NCI-H446 (cell line): Measurements from ENCODE around the gene CWC27.

Experiments
- DNase-seq, 2 experiments: peaks; one replicate each; lab custom pipeline; 2025; lab: John Stamatoyannopoulos, UW

CWC27 gene, protein sequence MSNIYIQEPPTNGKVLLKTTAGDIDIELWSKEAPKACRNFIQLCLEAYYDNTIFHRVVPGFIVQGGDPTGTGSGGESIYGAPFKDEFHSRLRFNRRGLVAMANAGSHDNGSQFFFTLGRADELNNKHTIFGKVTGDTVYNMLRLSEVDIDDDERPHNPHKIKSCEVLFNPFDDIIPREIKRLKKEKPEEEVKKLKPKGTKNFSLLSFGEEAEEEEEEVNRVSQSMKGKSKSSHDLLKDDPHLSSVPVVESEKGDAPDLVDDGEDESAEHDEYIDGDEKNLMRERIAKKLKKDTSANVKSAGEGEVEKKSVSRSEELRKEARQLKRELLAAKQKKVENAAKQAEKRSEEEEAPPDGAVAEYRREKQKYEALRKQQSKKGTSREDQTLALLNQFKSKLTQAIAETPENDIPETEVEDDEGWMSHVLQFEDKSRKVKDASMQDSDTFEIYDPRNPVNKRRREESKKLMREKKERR

GRCh38 chr5:64768358-64769312 lies at the start of gene CWC27, which contains the start of gene SREK1IP1:
Gene CWC27 (plus strand): TSS chr5:64768930. CDS start chr5:64769147, 217 bp downstream.
Gene SREK1IP1 (minus strand): TSS chr5:64768691. CDS start chr5:64768517, 174 bp downstream.
- DNase-seq, result peak; percentile 80 to 90

DNA sequence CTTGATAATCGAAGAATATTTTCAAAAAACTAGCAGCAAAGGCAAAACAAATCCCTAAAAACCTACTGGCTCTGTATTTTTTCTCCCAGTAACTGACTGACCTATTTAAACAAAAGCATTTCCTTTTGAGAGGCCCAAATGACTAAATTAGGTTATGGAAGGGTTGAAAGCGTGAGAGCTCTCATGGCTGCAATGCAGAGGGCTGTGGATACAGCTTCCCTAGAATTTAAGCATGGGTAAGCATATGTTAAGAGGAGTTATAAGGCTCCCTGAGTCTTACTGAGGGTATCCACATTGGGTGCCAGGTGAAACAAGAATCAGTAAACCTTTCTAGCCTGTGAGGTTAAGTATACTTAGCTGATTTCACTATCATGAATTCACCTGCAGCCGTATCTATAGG lies 46.1 kb upstream of the CWC27 start:
- DNase-seq, result no peak

DNA sequence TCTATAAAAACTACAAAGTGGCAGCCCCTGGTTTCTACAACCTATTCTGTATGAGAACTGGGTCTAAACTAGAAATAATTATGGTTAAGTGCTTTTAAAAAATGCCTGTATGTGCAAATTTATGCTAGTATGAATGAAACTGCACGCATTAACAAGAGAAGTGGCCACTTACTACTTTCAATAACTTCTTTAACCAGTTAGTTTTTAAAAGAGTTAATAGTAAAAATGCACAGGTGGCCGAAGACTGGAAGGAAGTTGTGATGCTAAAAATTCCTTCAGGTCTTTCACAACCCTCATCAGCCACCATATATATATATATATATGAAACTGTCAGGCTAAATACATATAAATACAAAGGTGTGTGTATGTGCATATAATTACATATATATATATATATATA lies 41.6 kb upstream of the CWC27 start:
- no peak for DNase-seq

DNA sequence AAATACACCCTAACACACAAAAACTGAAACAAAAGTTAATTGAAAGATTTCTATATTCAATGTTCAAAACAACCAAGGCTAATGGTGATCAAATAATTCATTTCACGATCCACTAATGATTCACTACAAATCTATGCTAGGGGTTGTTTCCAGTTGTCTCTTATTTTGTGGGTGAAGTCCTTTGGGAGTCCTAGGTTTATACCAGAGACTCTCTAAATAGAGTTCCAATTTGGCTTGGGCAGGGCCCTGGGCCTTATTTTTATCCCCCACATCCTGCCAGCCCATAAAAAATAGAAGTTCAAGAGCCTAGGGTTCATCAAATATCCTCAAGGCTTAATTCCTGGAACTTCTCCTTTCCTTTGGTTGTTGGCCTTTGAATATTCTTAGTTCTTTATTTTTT lies 26.3 kb upstream of the CWC27 start:
- no peak for DNase-seq

DNA sequence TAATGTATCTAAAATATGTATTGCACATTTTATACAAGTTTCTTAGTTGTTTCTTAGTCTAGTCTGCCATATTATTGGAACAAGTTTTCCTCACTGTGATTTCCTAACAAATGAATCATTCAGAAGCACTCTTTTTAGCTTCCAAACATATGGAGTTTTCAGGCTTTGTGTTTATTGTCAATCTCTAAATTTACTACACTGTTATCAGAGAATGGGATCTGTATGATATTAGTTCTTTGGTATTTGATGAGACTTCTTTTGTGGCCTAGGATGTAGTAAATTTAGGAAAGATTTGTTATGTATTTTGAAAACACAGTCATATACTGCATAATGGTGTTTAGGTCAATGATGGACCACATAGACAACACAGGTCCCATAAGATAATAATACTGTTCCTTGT lies 25.9 kb upstream of the CWC27 start:
- no peak for DNase-seq

DNA sequence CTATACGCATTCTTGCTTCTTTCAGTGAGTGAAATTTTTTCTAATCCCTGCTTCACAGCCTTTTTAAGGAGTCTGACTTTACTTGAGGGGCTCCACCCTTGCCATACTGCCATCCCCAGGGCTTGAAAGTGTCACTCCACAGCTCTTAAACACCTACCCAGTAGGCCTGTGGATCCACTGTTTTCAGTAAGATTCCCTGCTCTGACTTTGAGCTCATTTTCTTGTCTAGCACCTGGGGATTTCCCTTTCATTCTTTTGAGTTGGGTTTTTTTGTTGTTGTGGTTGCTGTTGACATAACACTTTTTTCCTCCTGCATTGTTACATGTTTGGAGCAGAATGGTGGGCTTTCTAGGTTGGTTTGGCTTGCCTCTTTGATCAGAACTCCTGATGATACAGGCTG lies 23.8 kb upstream of the CWC27 start:
- DNase-seq, result no peak

DNA sequence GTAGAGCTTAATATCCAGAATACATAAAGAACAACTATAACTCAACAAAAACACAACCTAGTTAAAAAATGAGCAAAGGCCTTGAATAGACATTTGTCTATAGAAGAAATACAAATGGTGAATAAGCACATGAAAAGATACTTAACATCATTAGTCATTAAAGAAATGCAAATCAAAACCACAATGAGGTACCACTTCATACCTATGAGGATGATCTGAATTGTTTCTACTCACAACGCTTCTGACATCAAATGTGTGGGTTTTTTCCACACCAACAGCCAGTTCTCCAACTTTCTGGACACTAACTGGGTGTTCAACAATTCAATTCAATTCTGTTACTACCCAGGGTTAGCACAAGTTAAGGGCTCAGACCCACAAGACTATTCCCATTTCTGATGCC lies 22.3 kb upstream of the CWC27 start:
- DNase-seq, result no peak

DNA sequence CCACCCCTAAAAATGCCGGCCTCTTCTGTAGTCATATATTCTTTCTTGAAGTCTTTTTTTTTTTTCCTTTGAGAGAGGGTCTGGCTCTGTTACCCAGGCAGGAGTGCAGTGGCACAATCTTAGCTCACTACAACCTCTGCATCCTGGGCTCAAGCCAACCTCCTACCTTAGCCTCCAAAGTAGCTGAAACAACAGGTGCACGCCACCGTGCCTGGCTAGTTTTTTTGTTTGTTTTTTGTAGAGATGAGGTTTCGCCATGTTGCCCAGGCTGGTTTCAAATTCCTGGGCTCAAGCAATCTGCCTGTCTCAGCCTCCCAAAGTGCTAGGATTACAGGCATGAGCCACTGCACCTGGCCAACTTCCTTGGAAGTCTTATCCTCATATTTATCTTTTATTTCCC lies 19.3 kb upstream of the CWC27 start:
- no peak for DNase-seq

DNA sequence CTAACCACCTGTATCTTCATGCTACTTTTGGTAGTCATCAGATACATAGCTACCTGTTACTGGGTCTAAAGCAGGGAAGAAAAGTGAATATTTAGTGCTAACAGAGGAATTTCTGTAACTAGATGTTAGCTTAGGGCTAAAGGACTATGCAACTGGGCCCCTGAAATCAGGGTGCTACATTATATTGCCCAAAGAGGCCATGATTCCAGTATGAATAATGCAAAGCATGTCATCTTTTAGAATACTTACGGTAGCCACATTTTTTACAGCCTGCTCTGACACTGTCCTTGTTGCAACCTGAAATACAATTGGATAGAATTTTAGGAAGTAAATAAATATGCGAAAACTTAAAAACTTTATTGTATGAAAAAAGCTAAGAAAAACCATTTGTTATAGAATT lies 14.7 kb upstream of the CWC27 start:
- DNase-seq, result no peak

GRCh38 chr5:64758901-64759300 lies 9.8 kb upstream of the CWC27 start:
- DNase-seq, result no peak

GRCh38 chr5:64759960-64760660 lies 8.6 kb upstream of the CWC27 start:
- no peak for DNase-seq

GRCh38 chr5:64763948-64764503 lies 4.7 kb upstream of the CWC27 start:
- DNase-seq, result no peak

DNA sequence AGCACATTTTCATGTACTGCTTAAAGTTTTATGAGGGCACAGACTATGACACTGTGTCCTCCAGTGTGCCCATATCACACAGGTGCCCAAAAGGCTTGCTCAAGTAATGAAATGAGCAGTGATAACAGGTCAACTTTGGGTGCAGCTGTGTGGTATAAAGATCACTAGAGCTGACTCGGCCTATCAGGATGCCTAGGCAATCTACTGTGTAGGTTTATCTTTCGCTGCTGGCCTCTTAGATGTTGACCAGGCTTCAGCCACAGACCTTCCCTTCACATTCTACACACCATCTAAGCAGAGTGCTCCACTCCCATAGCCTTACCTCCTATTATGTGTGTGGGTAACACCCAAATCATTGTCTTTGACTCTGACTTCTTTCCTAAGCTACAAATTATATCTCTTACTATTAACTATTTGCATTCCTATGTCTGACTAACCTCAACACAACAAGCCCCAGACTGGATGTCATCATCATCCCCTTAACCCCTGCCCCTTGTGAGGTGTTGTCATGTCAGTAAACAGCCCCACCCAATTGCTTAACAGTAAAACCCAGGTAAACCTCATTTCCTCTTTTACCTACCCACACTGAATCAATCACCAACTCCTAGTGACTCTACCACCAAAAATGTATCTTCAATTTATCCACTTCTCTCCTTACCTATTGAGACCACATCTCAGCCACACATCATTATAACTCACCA lies 2.8 kb upstream of the CWC27 start:
- no peak for DNase-seq

GRCh38 chr5:64766941-64767340 lies 1.8 kb upstream of the CWC27 start:
- no peak for DNase-seq

DNA sequence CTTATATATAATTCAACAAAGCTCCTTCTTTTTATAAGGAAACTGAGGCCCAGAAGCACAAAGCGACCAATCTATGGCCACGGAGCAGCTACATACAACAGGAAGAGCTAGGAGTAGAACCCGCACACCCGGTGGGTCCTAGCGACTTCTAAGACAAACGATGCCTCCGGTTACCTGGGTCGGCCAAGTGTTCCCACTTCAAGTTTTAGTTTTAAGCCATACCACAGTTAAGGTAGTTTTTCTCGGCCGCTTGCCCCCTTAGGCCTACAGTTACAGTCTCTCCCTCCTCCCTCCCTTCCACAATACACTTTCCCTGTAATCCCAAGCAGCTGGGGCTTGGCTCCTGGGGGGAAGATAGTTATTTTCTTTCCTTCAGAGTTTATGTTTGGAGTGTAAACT lies 772 bp upstream of the CWC27 start:
- peak; percentile 13 to 30 for DNase-seq

GRCh38 chr5:64769855-64770254 lies 1.1 kb downstream of the CWC27 start:
- no peak for DNase-seq

DNA sequence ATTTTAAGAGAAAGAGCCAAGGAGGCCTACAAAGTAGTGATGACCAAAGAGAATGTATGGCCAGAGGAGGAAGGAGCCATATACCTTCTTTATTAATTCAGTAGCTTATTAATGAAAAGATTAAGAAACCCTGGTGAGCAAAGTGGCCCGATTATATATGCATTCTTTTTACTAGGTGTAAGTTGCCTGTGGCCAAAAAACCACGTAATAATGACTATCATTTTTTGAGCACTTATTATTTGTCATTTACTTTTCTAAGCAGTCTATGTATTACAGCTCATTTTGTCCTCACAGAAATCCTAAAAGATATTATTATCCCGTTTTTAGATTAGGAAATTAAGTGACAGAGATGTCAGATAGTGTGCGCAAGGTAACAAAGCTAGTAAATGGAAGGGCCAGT lies 3.0 kb downstream of the CWC27 start:
- no peak for DNase-seq

DNA sequence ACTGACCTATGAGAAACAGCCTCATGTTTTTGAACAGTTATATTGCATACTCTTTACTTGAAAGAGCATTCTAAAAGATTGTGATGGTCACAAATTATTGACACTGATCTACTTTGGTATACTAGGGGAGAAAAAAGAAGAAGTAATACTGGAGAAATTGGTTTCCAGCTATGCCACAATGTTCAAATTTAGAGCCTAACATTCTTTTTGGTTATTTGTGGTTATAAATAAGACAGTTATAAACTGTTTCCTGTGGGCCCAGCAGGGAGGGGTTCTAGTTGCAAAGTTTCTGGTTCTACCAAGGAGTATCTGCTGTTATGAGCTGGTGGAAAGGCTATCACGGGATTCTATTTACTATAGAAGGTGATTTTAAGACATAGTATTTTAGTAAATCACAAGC lies 4.8 kb downstream of the CWC27 start:
- no peak for DNase-seq

DNA sequence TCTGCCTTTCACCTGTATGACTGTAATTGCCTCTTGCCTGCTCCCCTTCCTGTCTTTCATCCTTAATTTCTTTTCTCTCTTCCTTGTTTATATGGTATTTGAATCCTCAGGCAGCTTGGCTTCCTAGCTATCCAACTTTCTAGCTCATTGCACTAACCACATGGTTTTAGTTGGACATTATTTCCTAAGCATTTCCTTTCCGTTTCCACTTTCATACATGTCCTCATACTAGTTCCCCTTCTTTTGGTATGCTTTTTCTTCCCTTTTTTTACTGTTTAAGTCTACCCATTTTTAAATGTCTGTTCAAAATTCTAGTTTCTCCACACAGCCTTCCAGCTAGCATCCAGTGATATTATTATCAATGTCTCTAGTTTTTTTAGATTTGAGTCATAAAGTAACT lies 6.6 kb downstream of the CWC27 start:
- DNase-seq, result no peak

GRCh38 chr5:64784451-64785025 lies 15.8 kb downstream of the CWC27 start:
- peak; percentile 35 to 81 for DNase-seq

GRCh38 chr5:64786372-64786771 lies 17.6 kb downstream of the CWC27 start:
- DNase-seq, result no peak
